GM21423 (cell line): Measurements from ENCODE around the gene TBC1D2B.

Source experiments
- ATAC-seq: cut with Tn5 transposase; IDR thresholded peaks from one replicate; pipeline ENCODE4 v1.9.1; 2021; ENCODE audit warnings: mild to moderate bottlenecking, moderate library complexity; ENCODE audit not compliant: unreplicated experiment

The TBC1D2B gene

GRCh38 chr15:78055919-78056713 is 21.4 kb downstream of the TBC1D2B start:
- peak; percentile 17 for ATAC-seq

GRCh38 chr15:78054966-78055365 is 22.5 kb downstream of the TBC1D2B start:
- no peak for ATAC-seq

- ATAC-seq, result no peak
Measured at GRCh38 chr15:78054518-78054917, 23.0 kb downstream of the TBC1D2B start.

GRCh38 chr15:78052545-78052944 is 25.0 kb downstream of the TBC1D2B start:
- ATAC-seq, result no peak

GRCh38 chr15:78052001-78052401 is 25.5 kb downstream of the TBC1D2B start:
- no peak for ATAC-seq

GRCh38 chr15:78051596-78051995 is 25.9 kb downstream of the TBC1D2B start:
- ATAC-seq, result no peak

- no peak for ATAC-seq
Measured at GRCh38 chr15:78050826-78051225, 26.7 kb downstream of the TBC1D2B start.

- ATAC-seq, result peak; percentile 30
Measured at GRCh38 chr15:78050441-78050809, 27.1 kb downstream of the TBC1D2B start.

GRCh38 chr15:78049691-78050440 is 27.6 kb downstream of the TBC1D2B start:
- ATAC-seq, result peak; percentile 75

GRCh38 chr15:78048628-78048920 is 28.9 kb downstream of the TBC1D2B start:
- ATAC-seq, result no peak

GRCh38 chr15:78047761-78048627 is 29.5 kb downstream of the TBC1D2B start:
- ATAC-seq, result no peak

- no peak for ATAC-seq
Measured at GRCh38 chr15:78046796-78047341, 30.6 kb downstream of the TBC1D2B start.

- ATAC-seq, result no peak
Measured at GRCh38 chr15:78045189-78045588, 32.3 kb downstream of the TBC1D2B start.

- no peak for ATAC-seq
Measured at GRCh38 chr15:78044407-78045155, 32.9 kb downstream of the TBC1D2B start.

GRCh38 chr15:78041946-78042345 is 35.6 kb downstream of the TBC1D2B start:
- ATAC-seq, result no peak

- no peak for ATAC-seq
Measured at GRCh38 chr15:78040653-78041244, 36.8 kb downstream of the TBC1D2B start.

- no peak for ATAC-seq
Measured at GRCh38 chr15:78038585-78039247, 38.8 kb downstream of the TBC1D2B start.

GRCh38 chr15:78037779-78038305 is 39.7 kb downstream of the TBC1D2B start:
- no peak for ATAC-seq

- ATAC-seq, result no peak
Measured at GRCh38 chr15:78037328-78037727, 40.2 kb downstream of the TBC1D2B start.
